OCI-M2 (cell line): ENCODE results near the gene ZMIZ1.

Experiments used
- DNase-seq: peaks from one replicate; lab custom pipeline; 2025; ENCODE audit not compliant: unreplicated experiment; lab: John Stamatoyannopoulos, UW

ZMIZ1 gene

GRCh38 chr10:79202188-79203013 is 133.6 kb downstream of the ZMIZ1 start:
- DNase-seq, result no peak

- DNase-seq, result no peak
These were observed 134.4 kb downstream of the ZMIZ1 start for GRCh38 chr10:79203014-79203644.

GRCh38 chr10:79203833-79204232 is 135.1 kb downstream of the ZMIZ1 start:
- DNase-seq, result no peak

- no peak for DNase-seq
These were observed 137.7 kb downstream of the ZMIZ1 start for GRCh38 chr10:79206300-79207095.

- no peak for DNase-seq
These were observed 138.3 kb downstream of the ZMIZ1 start for GRCh38 chr10:79207096-79207357.

- DNase-seq, result no peak
These were observed 139.0 kb downstream of the ZMIZ1 start for GRCh38 chr10:79207726-79208125.

- DNase-seq, result no peak
These were observed 139.7 kb downstream of the ZMIZ1 start for GRCh38 chr10:79208251-79208983.

- DNase-seq, result no peak
These were observed 140.6 kb downstream of the ZMIZ1 start for GRCh38 chr10:79209340-79209739.

- no peak for DNase-seq
These were observed 141.1 kb downstream of the ZMIZ1 start for GRCh38 chr10:79209831-79210230.

GRCh38 chr10:79210672-79211071 is 141.9 kb downstream of the ZMIZ1 start:
- no peak for DNase-seq

GRCh38 chr10:79211616-79212015 is 142.8 kb downstream of the ZMIZ1 start:
- no peak for DNase-seq

- DNase-seq, result no peak
These were observed 146.8 kb downstream of the ZMIZ1 start for GRCh38 chr10:79215531-79215930.

GRCh38 chr10:79219322-79219957 is 150.7 kb downstream of the ZMIZ1 start:
- no peak for DNase-seq

- no peak for DNase-seq
These were observed 151.5 kb downstream of the ZMIZ1 start for GRCh38 chr10:79220307-79220706.

- DNase-seq, result no peak
These were observed 152.6 kb downstream of the ZMIZ1 start for GRCh38 chr10:79221110-79222051.

- no peak for DNase-seq
These were observed 153.4 kb downstream of the ZMIZ1 start for GRCh38 chr10:79222186-79222585.

GRCh38 chr10:79223091-79224048 is 154.6 kb downstream of the ZMIZ1 start:
- DNase-seq, result no peak

- no peak for DNase-seq
These were observed 155.6 kb downstream of the ZMIZ1 start for GRCh38 chr10:79224263-79224949.
